Neural cell (in vitro differentiated cells): ENCODE measurements around the gene TENM3. TPM values are rescaled to one million over a fixed set of nuclear protein-coding genes. Genes with fewer than 3 reads are reported as not detected.

Experiments used
- H2AFZ ChIP-seq: fragments of 200-600, 300-800 bp; sonication (generic), shearing (Covaris generic); 2 replicates; pipeline ENCODE4 v1.6.0; 2014; ENCODE audit warnings: low read depth, mild to moderate bottlenecking, antibody characterized with exemption, low read length, moderate library complexity
- H3F3A ChIP-seq: fragments of 200-600 bp; shearing (Covaris generic); 2 replicates; pipeline ENCODE4 v1.6.1; 2016; ENCODE audit warnings: mild to moderate bottlenecking, moderate library complexity, mixed read lengths, antibody characterized with exemption, low read length; ENCODE audit not compliant: insufficient read depth, poor library complexity, severe bottlenecking
- H3K27ac ChIP-seq: fragments of 200-600, 300-800 bp; sonication (generic), shearing (Covaris generic); 2 replicates; pipeline ENCODE4 v1.5.1; 2014; ENCODE audit warnings: mild to moderate bottlenecking, low read length, moderate library complexity
- H3K27me3 ChIP-seq: fragments of 300-800, 200-600 bp; sonication (generic), shearing (Covaris generic); 2 replicates; pipeline ENCODE4 v1.6.0; 2014; ENCODE audit warnings: mild to moderate bottlenecking, low read depth, low read length, moderate library complexity; ENCODE audit not compliant: insufficient read depth
- H3K36me3 ChIP-seq: fragments of 300-800, 200-600 bp; sonication (generic), shearing (Covaris generic); 2 replicates; pipeline ENCODE4 v1.5.1; 2014; ENCODE audit warnings: mild to moderate bottlenecking, antibody characterized with exemption, low read length, moderate library complexity; ENCODE audit not compliant: insufficient read depth
- H3K4me2 ChIP-seq: fragments of 300-800, 200-600 bp; sonication (generic), shearing (Covaris generic); 2 replicates; pipeline ENCODE4 v1.6.0; 2014; ENCODE audit warnings: mild to moderate bottlenecking, low read length
- H3K4me3 ChIP-seq: fragments of 300-800, 200-600 bp; sonication (generic), shearing (Covaris generic); 2 replicates; pipeline ENCODE4 v1.5.1; 2014; ENCODE audit warnings: mild to moderate bottlenecking, low read length, moderate library complexity
- H3K79me2 ChIP-seq: fragments of 200-600 bp; shearing (Covaris generic); replicated peaks from 2 replicates; pipeline ENCODE4 v1.6.0; 2014; ENCODE audit warnings: mild to moderate bottlenecking, low read length, moderate library complexity; ENCODE audit not compliant: insufficient read depth
- H3K9ac ChIP-seq: fragments of 300-800, 200-600 bp; sonication (generic), shearing (Covaris generic); 2 replicates; pipeline ENCODE4 v1.6.1; 2016; ENCODE audit warnings: mild to moderate bottlenecking, low read length, mixed read lengths
- H3K9me2 ChIP-seq: fragments of 200-600 bp; shearing (Covaris generic); 2 replicates; pipeline ENCODE4 v1.6.1; 2016; ENCODE audit warnings: mild to moderate bottlenecking, low read length, mixed read lengths; ENCODE audit not compliant: insufficient read depth
- H3K9me3 ChIP-seq: fragments of 200-600, 300-800 bp; sonication (generic), shearing (Covaris generic); 2 replicates; pipeline ENCODE4 v1.6.1; 2016; ENCODE audit warnings: mild to moderate bottlenecking, mixed run types, low read length, moderate library complexity, mixed read lengths
- H4K20me1 ChIP-seq: fragments of 200-600 bp; shearing (Covaris generic); 2 replicates; pipeline ENCODE4 v1.6.1; 2016; ENCODE audit warnings: mild to moderate bottlenecking, mixed run types; ENCODE audit not compliant: insufficient read depth
- EP300 ChIP-seq: fragments of 450-650 bp; conservative IDR thresholded peaks from 2 replicates; pipeline ENCODE4 v1.6.1; 2014; ENCODE audit warnings: antibody characterized with exemption, mild to moderate bottlenecking, moderate library complexity; ENCODE audit not compliant: poor library complexity, severe bottlenecking
- EZH2 ChIP-seq: fragments of 200-600, 300-800 bp; shearing (Covaris generic), sonication (generic); IDR thresholded peaks from 2 replicates; pipeline ENCODE4 v1.6.1; 2014; ENCODE audit warnings: antibody characterized with exemption, low read length, borderline replicate concordance, mild to moderate bottlenecking; ENCODE audit not compliant: insufficient read depth, poor library complexity, severe bottlenecking
- MXI1 ChIP-seq: fragments of 450-650 bp; conservative IDR thresholded peaks from 2 replicates; pipeline ENCODE4 v1.6.1; 2014; ENCODE audit warnings: antibody characterized with exemption, mild to moderate bottlenecking; ENCODE audit not compliant: poor library complexity, severe bottlenecking
- POLR2AphosphoS5 ChIP-seq: IDR thresholded peaks from 2 replicates; pipeline ENCODE4 v1.6.1; 2012
- RAD21 ChIP-seq: fragments of 450-650 bp; conservative IDR thresholded peaks from 2 replicates; pipeline ENCODE4 v1.6.1; 2014; ENCODE audit warnings: antibody characterized with exemption, mild to moderate bottlenecking, moderate library complexity
- SMC3 ChIP-seq: fragments of 450-650 bp; conservative IDR thresholded peaks from 2 replicates; pipeline ENCODE4 v1.6.1; 2014; ENCODE audit warnings: antibody characterized with exemption, mild to moderate bottlenecking, moderate library complexity; ENCODE audit not compliant: poor library complexity
- TAF1 ChIP-seq: IDR thresholded peaks from 2 replicates; pipeline ENCODE4 v1.6.1; 2012; ENCODE audit warnings: low read depth
- polyA plus RNA-seq: library from polyadenylated mRNA; depleted of rRNA; stranded (reverse); fragments of >200 nt; gene quantifications from 2 replicates; pipeline ENCODE4 v1.2.3, GENCODE V29; 2014
- TF ChIP-seq, protein P1 (sequence below): IDR thresholded peaks from 2 replicates; pipeline ENCODE4 v1.6.1; 2012; ENCODE audit warnings: borderline replicate concordance
- TF ChIP-seq, protein P2 (sequence below): fragments of 450-650 bp; IDR thresholded peaks from 2 replicates; pipeline ENCODE4 v1.5.1; 2014; ENCODE audit warnings: antibody characterized with exemption, mild to moderate bottlenecking, moderate library complexity; ENCODE audit not compliant: poor library complexity, severe bottlenecking

TENM3 gene
- polyA plus RNA-seq, 1 donor from 2014 or later: 7.3 TPM

DNA sequence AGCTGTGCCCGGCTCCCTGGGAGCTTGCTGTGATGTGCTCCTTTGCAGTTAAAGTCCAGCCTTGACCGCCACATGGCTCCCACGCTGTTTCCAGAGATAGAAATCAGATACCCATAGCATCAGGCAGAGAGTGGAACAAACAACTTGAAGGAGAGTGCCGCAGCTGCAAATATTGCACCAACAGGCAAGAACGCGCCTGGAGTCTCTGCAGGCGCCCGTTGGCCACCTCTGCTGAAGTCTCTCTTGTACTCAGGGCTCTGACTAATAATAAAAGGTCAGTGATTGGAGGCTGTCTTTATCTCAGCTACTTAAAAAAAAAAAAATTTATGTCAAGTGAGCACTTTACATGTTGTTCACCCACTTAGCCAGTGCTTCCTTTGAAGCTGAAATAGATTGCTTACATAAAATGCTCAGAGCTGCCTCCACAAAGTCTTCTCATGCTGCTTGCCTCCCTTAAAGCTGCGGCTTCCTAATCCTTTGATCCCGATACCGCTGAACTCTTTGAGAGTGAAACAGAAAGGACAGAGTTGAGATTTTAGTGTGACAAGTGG is 30.9 kb upstream of the TENM3 start:
- no peaks in the 10 kb centered on the region for H3K27me3 ChIP-seq
- no peaks in the 10 kb centered on the region for H3K36me3 ChIP-seq
- no peaks in the 10 kb centered on the region for H3K9me3 ChIP-seq
- H3K4me2 ChIP-seq: no peak overlapping the region
- no peak overlapping the region for H2AFZ ChIP-seq
- no peaks in the 10 kb centered on the region for H3F3A ChIP-seq
- H3K27ac ChIP-seq: no peak overlapping the region
- TF ChIP-seq POLR2AphosphoS5 (no peak), EP300 (no peak), SMC3 (no peak), EZH2 (no peak), TAF1 (no peak), MXI1 (no peak), RAD21 (no peak)
- TF ChIP-seq, protein P1, sequence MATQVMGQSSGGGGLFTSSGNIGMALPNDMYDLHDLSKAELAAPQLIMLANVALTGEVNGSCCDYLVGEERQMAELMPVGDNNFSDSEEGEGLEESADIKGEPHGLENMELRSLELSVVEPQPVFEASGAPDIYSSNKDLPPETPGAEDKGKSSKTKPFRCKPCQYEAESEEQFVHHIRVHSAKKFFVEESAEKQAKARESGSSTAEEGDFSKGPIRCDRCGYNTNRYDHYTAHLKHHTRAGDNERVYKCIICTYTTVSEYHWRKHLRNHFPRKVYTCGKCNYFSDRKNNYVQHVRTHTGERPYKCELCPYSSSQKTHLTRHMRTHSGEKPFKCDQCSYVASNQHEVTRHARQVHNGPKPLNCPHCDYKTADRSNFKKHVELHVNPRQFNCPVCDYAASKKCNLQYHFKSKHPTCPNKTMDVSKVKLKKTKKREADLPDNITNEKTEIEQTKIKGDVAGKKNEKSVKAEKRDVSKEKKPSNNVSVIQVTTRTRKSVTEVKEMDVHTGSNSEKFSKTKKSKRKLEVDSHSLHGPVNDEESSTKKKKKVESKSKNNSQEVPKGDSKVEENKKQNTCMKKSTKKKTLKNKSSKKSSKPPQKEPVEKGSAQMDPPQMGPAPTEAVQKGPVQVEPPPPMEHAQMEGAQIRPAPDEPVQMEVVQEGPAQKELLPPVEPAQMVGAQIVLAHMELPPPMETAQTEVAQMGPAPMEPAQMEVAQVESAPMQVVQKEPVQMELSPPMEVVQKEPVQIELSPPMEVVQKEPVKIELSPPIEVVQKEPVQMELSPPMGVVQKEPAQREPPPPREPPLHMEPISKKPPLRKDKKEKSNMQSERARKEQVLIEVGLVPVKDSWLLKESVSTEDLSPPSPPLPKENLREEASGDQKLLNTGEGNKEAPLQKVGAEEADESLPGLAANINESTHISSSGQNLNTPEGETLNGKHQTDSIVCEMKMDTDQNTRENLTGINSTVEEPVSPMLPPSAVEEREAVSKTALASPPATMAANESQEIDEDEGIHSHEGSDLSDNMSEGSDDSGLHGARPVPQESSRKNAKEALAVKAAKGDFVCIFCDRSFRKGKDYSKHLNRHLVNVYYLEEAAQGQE: no peak
- TF ChIP-seq, protein P2, sequence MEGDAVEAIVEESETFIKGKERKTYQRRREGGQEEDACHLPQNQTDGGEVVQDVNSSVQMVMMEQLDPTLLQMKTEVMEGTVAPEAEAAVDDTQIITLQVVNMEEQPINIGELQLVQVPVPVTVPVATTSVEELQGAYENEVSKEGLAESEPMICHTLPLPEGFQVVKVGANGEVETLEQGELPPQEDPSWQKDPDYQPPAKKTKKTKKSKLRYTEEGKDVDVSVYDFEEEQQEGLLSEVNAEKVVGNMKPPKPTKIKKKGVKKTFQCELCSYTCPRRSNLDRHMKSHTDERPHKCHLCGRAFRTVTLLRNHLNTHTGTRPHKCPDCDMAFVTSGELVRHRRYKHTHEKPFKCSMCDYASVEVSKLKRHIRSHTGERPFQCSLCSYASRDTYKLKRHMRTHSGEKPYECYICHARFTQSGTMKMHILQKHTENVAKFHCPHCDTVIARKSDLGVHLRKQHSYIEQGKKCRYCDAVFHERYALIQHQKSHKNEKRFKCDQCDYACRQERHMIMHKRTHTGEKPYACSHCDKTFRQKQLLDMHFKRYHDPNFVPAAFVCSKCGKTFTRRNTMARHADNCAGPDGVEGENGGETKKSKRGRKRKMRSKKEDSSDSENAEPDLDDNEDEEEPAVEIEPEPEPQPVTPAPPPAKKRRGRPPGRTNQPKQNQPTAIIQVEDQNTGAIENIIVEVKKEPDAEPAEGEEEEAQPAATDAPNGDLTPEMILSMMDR: no peak
- no peaks in the 10 kb centered on the region for H3K79me2 ChIP-seq
- no peak overlapping the region for H3K4me3 ChIP-seq
- no peaks in the 10 kb centered on the region for H4K20me1 ChIP-seq
- H3K9me2 ChIP-seq: no peaks in the 10 kb centered on the region
- no peak overlapping the region for H3K9ac ChIP-seq

DNA sequence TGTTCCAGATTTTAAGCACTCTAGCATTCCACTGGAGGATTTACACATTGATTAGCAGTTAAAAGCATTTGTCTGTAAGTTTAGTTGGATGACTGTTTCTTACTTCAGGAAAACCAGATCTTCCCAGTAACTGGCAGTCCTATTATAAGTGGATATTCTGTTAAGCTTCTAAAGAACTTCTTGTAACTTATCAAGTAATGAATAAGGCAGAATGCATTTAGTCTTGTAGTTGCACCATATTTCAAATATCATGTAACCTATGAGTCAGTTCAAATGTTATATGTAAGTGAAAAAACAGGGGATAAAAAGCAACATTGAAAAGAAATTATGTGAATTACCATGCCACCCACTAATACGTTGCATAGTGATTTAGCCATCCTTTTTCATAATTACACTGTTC is 30.2 kb upstream of the TENM3 start:
- H3F3A ChIP-seq: no peaks in the 10 kb centered on the region
- H3K4me3 ChIP-seq: no peak overlapping the region
- H3K9ac ChIP-seq: no peak overlapping the region
- no peak overlapping the region for H3K4me2 ChIP-seq
- no peaks in the 10 kb centered on the region for H4K20me1 ChIP-seq
- TF ChIP-seq RAD21: no peak
- TF ChIP-seq EP300: no peak
- TF ChIP-seq POLR2AphosphoS5: no peak
- no peak for TF ChIP-seq MXI1
- TF ChIP-seq SMC3: no peak
- TF ChIP-seq, protein P2: no peak
- no peak for TF ChIP-seq TAF1
- TF ChIP-seq, protein P1: no peak
- H3K27me3 ChIP-seq: no peaks in the 10 kb centered on the region
- no peaks in the 10 kb centered on the region for H3K9me3 ChIP-seq
- H2AFZ ChIP-seq: no peak overlapping the region
- no peaks in the 10 kb centered on the region for H3K79me2 ChIP-seq
- H3K36me3 ChIP-seq: no peaks in the 10 kb centered on the region
- no peak overlapping the region for H3K27ac ChIP-seq
- no peaks in the 10 kb centered on the region for H3K9me2 ChIP-seq
